ENCODE data around the gene LCE3E. TPM values are rescaled to one million over a fixed set of nuclear protein-coding genes. Genes with fewer than 3 reads are reported as not detected.

The LCE3E gene
- total and polyA plus RNA-seq, 2 of the 4 experiments (the other 2 are of a cell fraction), result not detected

DNA sequence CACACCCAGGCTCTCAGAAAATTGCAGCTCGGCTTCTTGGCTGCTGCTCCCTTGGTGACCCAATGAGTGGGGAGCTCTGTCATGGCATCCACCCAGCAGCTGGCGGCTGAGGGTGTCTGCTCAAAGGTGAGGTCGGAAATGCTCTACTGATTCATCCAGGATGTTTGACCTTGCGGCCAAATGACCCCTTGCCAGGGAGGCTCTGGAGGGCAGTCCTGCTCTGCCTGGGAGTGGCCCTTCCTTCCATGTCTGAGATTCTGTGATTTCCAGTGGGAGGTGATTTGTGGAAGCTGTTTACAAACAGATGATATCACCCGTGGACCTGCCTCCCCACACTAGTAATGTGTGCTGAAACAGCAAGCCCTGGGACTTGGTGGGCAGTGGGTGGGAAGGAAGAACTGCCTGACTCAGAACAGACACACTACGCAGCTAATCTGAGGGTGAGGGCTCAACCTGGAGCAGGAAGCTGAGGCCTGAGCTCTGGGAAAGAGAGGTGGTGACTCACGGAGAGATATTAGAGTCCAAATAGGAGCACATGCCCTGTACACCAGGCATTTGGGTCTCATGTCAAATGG, 49.3 kb downstream of the LCE3E start:
- Histone ChIP-seq H3K14ac (replicated peaks; ENCODE audit: low read depth, low read length) (no peak overlapping the region), H3K4me3 (ENCODE audit: insufficient read depth, low read depth, low read length) (no peak overlapping the region), H2AK9ac (replicated peaks; ENCODE audit: low read depth, low read length, poor library complexity) (no peak overlapping the region), H3K9ac (ENCODE audit: low read depth, low read length) (no peak overlapping the region), H3K4ac (ENCODE audit: low read depth, low read length) (no peak overlapping the region), H3K9me1 (ENCODE audit: insufficient read depth, low read length) (no peaks in the 10 kb centered on the region), H4K8ac (ENCODE audit: low read depth in 2 of 2, low read length in 2 of 2) (no peak overlapping the region), H3K4me2 (ENCODE audit: low read depth, low read length) (no peak overlapping the region), H3K36me3 (ENCODE audit: control insufficient read depth, insufficient read depth, low read length) (no peaks in the 10 kb centered on the region), H4K20me1 (ENCODE audit: insufficient read depth, low read length) (no peaks in the 10 kb centered on the region), H2BK5ac (ENCODE audit: low read depth, low read length, poor library complexity, severe bottlenecking) (no peak overlapping the region), H3K4me1 (ENCODE audit: control insufficient read depth, insufficient read depth, low read length) (no peaks in the 10 kb centered on the region), H4K5ac (ENCODE audit: low read depth, low read length) (no peak overlapping the region), H4K91ac (ENCODE audit: insufficient read depth, low read depth, low read length) (no peak overlapping the region), H3K27ac (ENCODE audit: insufficient read depth, low read length) (no peak overlapping the region), H3K9me3 (ENCODE audit: control insufficient read depth, insufficient read depth, low read length) (no peaks in the 10 kb centered on the region), H3K23ac (ENCODE audit: low read depth, low read length) (no peak overlapping the region), H3K18ac (ENCODE audit: low read depth, low read length) (no peak overlapping the region), H2BK20ac (ENCODE audit: low read depth, low read length) (no peak overlapping the region), H3K27me3 (ENCODE audit: control insufficient read depth, insufficient read depth, low read length) (peaks cover 14% of the 10 kb centered on the region), H2AK5ac (ENCODE audit: low read depth, low read length) (no peak overlapping the region), H3K79me1 (ENCODE audit: low read depth in 1 of 2, low read length in 2 of 2) (no peaks in the 10 kb centered on the region), H3K56ac (ENCODE audit: extremely low read depth, insufficient read depth, low read length) (no peak overlapping the region), H2BK120ac (ENCODE audit: low read depth, low read length) (no peak overlapping the region), H2AFZ (replicated peaks; ENCODE audit: low read length, poor library complexity) (no peak overlapping the region), H2BK15ac (ENCODE audit: low read depth, low read length) (no peak overlapping the region)
- no peak for DNase-seq
- ATAC-seq (ENCODE audit: low read depth), result no peak
- ChIA-PET CTCF (no interaction called here), POLR2A (ENCODE audit: unreplicated experiment) (no interaction called here)
- in situ Hi-C loops (cut with MboI; ENCODE audit: low sequenced_read_pairs), result no loop called here
- WGBS, 2 experiments (ENCODE audit: extremely low coverage in 2 of 2, insufficient read length in 1 of 2), result 78% methylated on average over 2 of the region's 7 CpGs; no CpG with 5 or more reads in 1 of the 2 experiments
- TF ChIP-seq, protein P1, sequence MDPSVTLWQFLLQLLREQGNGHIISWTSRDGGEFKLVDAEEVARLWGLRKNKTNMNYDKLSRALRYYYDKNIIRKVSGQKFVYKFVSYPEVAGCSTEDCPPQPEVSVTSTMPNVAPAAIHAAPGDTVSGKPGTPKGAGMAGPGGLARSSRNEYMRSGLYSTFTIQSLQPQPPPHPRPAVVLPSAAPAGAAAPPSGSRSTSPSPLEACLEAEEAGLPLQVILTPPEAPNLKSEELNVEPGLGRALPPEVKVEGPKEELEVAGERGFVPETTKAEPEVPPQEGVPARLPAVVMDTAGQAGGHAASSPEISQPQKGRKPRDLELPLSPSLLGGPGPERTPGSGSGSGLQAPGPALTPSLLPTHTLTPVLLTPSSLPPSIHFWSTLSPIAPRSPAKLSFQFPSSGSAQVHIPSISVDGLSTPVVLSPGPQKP (IDR thresholded peaks at IDR 0.05; ENCODE audit: borderline replicate concordance, low read depth, low read length), result no peak
- TF ChIP-seq NFE2L2 (IDR thresholded peaks at IDR 0.05; ENCODE audit: low read depth, low read length), result no peak
- dilution Hi-C loops (cut with HindIII; ENCODE audit: low sequenced_read_pairs, unreplicated experiment), result no loop called here
- no TSS peak for BruUV-seq (replicated peaks)
- intact Hi-C loops (cut with micrococcal nuclease), result no loop called here

Data from IMR-90 (cell line).